DND-41 (cell line): ENCODE data around the gene DNAH1.
A peak's percentile ranks its signal among the peaks of the same experiment; 100 is the strongest.
"Not testable (repeated sequence)": the region's sequence is repeated elsewhere in the genome, so short reads cannot be mapped to it uniquely, and the experiment has no call there.

Source experiments
- ATAC-seq: fragments of 200-7000 bp; cut with Tn5 transposase; 3 replicates; pipeline ENCODE4 v1.9.1; 2021; ENCODE audit warnings: low read depth; ENCODE audit not compliant: insufficient read depth
- DNase-seq: peaks from one replicate; pipeline ENCODE4 v3.0.0-alpha.2; 2020
- H2AFZ ChIP-seq: 2 replicates; pipeline ENCODE4 v1.6.0; 2012; ENCODE audit warnings: low read depth, low read length
- H3K27ac ChIP-seq: 2 replicates; pipeline ENCODE4 v1.5.1; 2012; ENCODE audit warnings: low read length, inconsistent platforms
- H3K27me3 ChIP-seq: fragments of 200-600 bp; sonication (generic); 2 replicates; pipeline ENCODE4 v1.6.0; 2012; ENCODE audit warnings: low read length, mild to moderate bottlenecking, inconsistent platforms; ENCODE audit not compliant: insufficient read depth, poor library complexity
- H3K36me3 ChIP-seq: 2 replicates; pipeline ENCODE4 v1.5.1; 2012; ENCODE audit warnings: low read length, inconsistent platforms; ENCODE audit not compliant: insufficient read depth
- H3K4me1 ChIP-seq: 2 replicates; pipeline ENCODE4 v1.5.1; 2012; ENCODE audit warnings: mild to moderate bottlenecking, low read length; ENCODE audit not compliant: insufficient read depth
- H3K4me2 ChIP-seq: 2 replicates; pipeline ENCODE4 v1.6.0; 2012; ENCODE audit warnings: mild to moderate bottlenecking, moderate library complexity, low read length, inconsistent platforms; ENCODE audit not compliant: insufficient read depth
- H3K4me3 ChIP-seq, 2 experiments: fragments of 200-600 bp in 1 of 2; shearing (Covaris generic) in 1 of 2; 2 replicates each; pipeline ENCODE4 v1.5.1; 2012 to 2016; ENCODE audit warnings: inconsistent platforms in 2 of 2, low read length in 2 of 2, mild to moderate bottlenecking in 2 of 2, low read depth in 1 of 2, moderate library complexity in 1 of 2
- H3K79me2 ChIP-seq: 2 replicates; pipeline ENCODE4 v1.6.0; 2012; ENCODE audit warnings: low read length, inconsistent platforms; ENCODE audit not compliant: insufficient read depth
- H3K9ac ChIP-seq: 2 replicates; pipeline ENCODE4 v1.6.0; 2012; ENCODE audit warnings: low read depth, mild to moderate bottlenecking, inconsistent platforms, low read length, moderate library complexity
- H3K9me3 ChIP-seq: 2 replicates; pipeline ENCODE4 v1.5.1; 2012; ENCODE audit warnings: low read length, moderate library complexity, mild to moderate bottlenecking, inconsistent platforms; ENCODE audit not compliant: insufficient read depth, severe bottlenecking
- H4K20me1 ChIP-seq: 2 replicates; pipeline ENCODE4 v1.6.0; 2012; ENCODE audit warnings: low read length; ENCODE audit not compliant: insufficient read depth
- CTCF ChIP-seq: IDR thresholded peaks from 2 replicates; pipeline ENCODE4 v1.5.1; 2012; ENCODE audit warnings: borderline replicate concordance, low read length, moderate library complexity, mild to moderate bottlenecking; ENCODE audit not compliant: poor library complexity, severe bottlenecking; ENCODE audit errors: extremely low read depth
- EZH2 ChIP-seq: IDR thresholded peaks from 3 replicates; pipeline ENCODE4 v1.6.1; 2012; ENCODE audit warnings: borderline replicate concordance, low read depth, mild to moderate bottlenecking, moderate library complexity, low read length, inconsistent platforms; ENCODE audit not compliant: severe bottlenecking

Gene DNAH1

DNA sequence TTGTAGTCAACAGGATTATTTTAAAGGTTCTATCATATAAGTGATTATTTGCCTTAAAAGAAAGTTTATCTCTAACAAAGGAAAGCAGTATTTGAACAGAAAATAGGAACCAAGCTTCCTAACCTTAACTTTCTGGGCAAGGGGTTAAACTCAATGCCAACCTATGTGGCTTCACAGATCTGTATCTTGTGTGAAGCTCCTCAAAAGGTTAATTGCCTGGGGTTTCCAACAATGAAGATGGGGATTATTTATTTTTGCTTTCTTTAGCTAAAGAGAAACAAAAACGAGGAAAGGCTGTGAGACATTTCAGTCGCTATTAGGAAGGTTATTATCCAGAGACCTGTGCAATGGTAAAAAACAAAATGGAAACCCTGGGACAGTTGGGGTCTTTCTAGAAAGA lies 36.5 kb upstream of the DNAH1 start:
- H3K79me2 ChIP-seq = peaks cover 45% of the 10 kb centered on the region
- no peak overlapping the region; the same call in 1 of the 2 replicates for H3K27ac ChIP-seq
- no peak for DNase-seq
- TF ChIP-seq EZH2 (no peak), CTCF (no peak)
- no peaks in the 10 kb centered on the region for H3K27me3 ChIP-seq
- H2AFZ ChIP-seq = no peak overlapping the region; the same call in 1 of the 2 replicates
- ATAC-seq = no peak
- no peaks in the 10 kb centered on the region for H3K9me3 ChIP-seq
- H3K4me2 ChIP-seq = peak overlapping the region; percentile 94
- peaks cover 38% of the 10 kb centered on the region for H3K4me1 ChIP-seq
- H3K9ac ChIP-seq = peak overlapping the region; percentile 79
- H3K4me3 ChIP-seq = peak overlapping the region in 1 of 2 experiments; percentile 96; a peak in 1 of 4 replicates
- H3K36me3 ChIP-seq = peaks cover 26% of the 10 kb centered on the region
- H4K20me1 ChIP-seq = peaks cover 28% of the 10 kb centered on the region

GRCh38 chr3:52280050-52280461 lies 36.1 kb upstream of the DNAH1 start:
- TF ChIP-seq CTCF = no peak
- no peak for TF ChIP-seq EZH2
- Histone ChIP-seq H3K4me1 (peaks cover 36% of the 10 kb centered on the region), H3K36me3 (peaks cover 24% of the 10 kb centered on the region), H4K20me1 (peaks cover 25% of the 10 kb centered on the region), H3K27me3 (no peaks in the 10 kb centered on the region), H3K4me2 (no peak overlapping the region; the same call in 1 of the 2 replicates), H3K79me2 (peaks cover 41% of the 10 kb centered on the region), H3K9me3 (no peaks in the 10 kb centered on the region), H3K9ac (no peak overlapping the region), H2AFZ (no peak overlapping the region), H3K4me3 (no peak overlapping the region), H3K27ac (no peak overlapping the region)
- ATAC-seq (no peak), DNase-seq (no peak)

- H3K79me2 ChIP-seq = peaks cover 25% of the 10 kb centered on the region
- no peak overlapping the region; the same call in 1 of the 2 replicates for H3K27ac ChIP-seq
- no peak overlapping the region for H2AFZ ChIP-seq
- peaks cover 5% of the 10 kb centered on the region; the same call in 1 of the 2 replicates for H3K36me3 ChIP-seq
- no peak overlapping the region for H3K4me2 ChIP-seq
- ATAC-seq (no peak), DNase-seq (peak; percentile 24)
- H3K4me1 ChIP-seq = peaks cover 25% of the 10 kb centered on the region
- peaks cover 5% of the 10 kb centered on the region for H4K20me1 ChIP-seq
- no peak for TF ChIP-seq CTCF
- H3K27me3 ChIP-seq = no peaks in the 10 kb centered on the region
- no peaks in the 10 kb centered on the region for H3K9me3 ChIP-seq
- H3K4me3 ChIP-seq = no peak overlapping the region
- H3K9ac ChIP-seq = no peak overlapping the region
Measured at GRCh38 chr3:52281981-52282801, 33.9 kb upstream of the DNAH1 start.

GRCh38 chr3:52283306-52283705 lies 32.8 kb upstream of the DNAH1 start:
- Histone ChIP-seq H3K4me1 (peaks cover 25% of the 10 kb centered on the region), H3K27me3 (no peaks in the 10 kb centered on the region), H3K36me3 (no peaks in the 10 kb centered on the region), H3K79me2 (peaks cover 21% of the 10 kb centered on the region), H4K20me1 (no peaks in the 10 kb centered on the region), H2AFZ (no peak overlapping the region), H3K9ac (no peak overlapping the region), H3K4me2 (no peak overlapping the region), H3K9me3 (no peaks in the 10 kb centered on the region), H3K4me3 (no peak overlapping the region), H3K27ac (no peak overlapping the region)
- TF ChIP-seq EZH2 = no peak
- no peak for TF ChIP-seq CTCF
- DNase-seq (no peak), ATAC-seq (no peak)

DNA sequence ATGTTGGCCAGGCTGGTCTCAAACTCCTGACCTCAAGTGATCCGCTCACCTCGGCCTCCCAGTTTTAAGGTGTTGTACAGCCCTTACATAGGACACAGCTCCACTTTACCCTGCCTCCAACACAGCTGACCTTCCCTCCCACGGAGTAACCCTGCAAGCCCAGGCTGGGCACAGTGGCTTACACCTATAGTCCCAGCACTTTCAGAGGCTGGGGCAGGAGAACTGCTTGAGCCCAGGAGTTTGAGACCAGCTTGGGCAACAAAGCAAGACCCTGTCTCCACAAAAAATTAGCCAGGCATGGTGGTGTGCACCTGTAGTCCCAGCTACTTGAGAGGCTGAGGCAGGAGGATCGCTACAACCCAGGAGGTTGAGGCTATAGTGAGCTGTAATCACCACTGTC lies 32.1 kb upstream of the DNAH1 start:
- not testable (repeated sequence) for H3K9ac ChIP-seq, H3K9me3 ChIP-seq, H3K27me3 ChIP-seq, ATAC-seq, H2AFZ ChIP-seq, H4K20me1 ChIP-seq, H3K4me3 ChIP-seq, H3K4me2 ChIP-seq, DNase-seq, H3K36me3 ChIP-seq, H3K27ac ChIP-seq
- H3K4me1 ChIP-seq = peaks cover 30% of the 10 kb centered on the region
- peaks cover 22% of the 10 kb centered on the region for H3K79me2 ChIP-seq
